H1 (cell line): ENCODE measurements around the gene SLC2A1. TPM values are rescaled to one million over a fixed set of nuclear protein-coding genes. Genes with fewer than 3 reads are reported as not detected.

Experiments
- CTCF ChIA-PET: fragments of 300-600 bp; sonication (Branson Sonifier 250); formaldehyde crosslinking; loops from one replicate; lab custom pipeline; 2021; ENCODE audit not compliant: partially characterized antibody; lab: Charles Lee
- POLR2A ChIA-PET: fragments of 300-600 bp; sonication (Branson Sonifier 250); formaldehyde crosslinking; loops from one replicate; lab custom pipeline; 2021; ENCODE audit warnings: inconsistent platforms; ENCODE audit not compliant: partially characterized antibody; lab: Charles Lee
- DNase-seq, 2 experiments: peaks; one replicate each; pipeline versions ENCODE4 v3.0.0 to v3.0.0-alpha.2; 2010 to 2022; ENCODE audit warnings: low spot score in 2 of 2, low read depth in 1 of 2, mixed read lengths in 1 of 2
- FAIRE-seq: peaks from 2 replicates; lab custom pipeline; 2011; peaks lifted over from hg19 to GRCh38; lab: Jason Lieb, UNC
- H2AFZ ChIP-seq: 2 replicates; pipeline ENCODE4 v1.8.1; 2012; ENCODE audit warnings: low read length, inconsistent platforms
- H2AK5ac ChIP-seq: 2 replicates; pipeline ENCODE4 v1.6.1; 2013; ENCODE audit warnings: low read depth, low read length
- H2BK120ac ChIP-seq: replicated peaks from 2 replicates; pipeline ENCODE3; 2013; ENCODE audit warnings: low read depth, low read length, inconsistent platforms
- H2BK12ac ChIP-seq: 2 replicates; pipeline ENCODE4 v1.6.1; 2013; ENCODE audit warnings: low read depth, low read length
- H2BK15ac ChIP-seq: 2 replicates; pipeline ENCODE4 v1.6.1; 2013; ENCODE audit warnings: low read length
- H2BK20ac ChIP-seq: 2 replicates; pipeline ENCODE4 v1.6.1; 2013; ENCODE audit warnings: low read length
- H2BK5ac ChIP-seq: 2 replicates; pipeline ENCODE4 v1.6.1; 2013; ENCODE audit warnings: low read depth, low read length
- H3K14ac ChIP-seq: 2 replicates; pipeline ENCODE4 v1.6.1; 2013; ENCODE audit warnings: inconsistent platforms; ENCODE audit not compliant: insufficient read length
- H3K18ac ChIP-seq: 2 replicates; pipeline ENCODE4 v1.6.1; 2013; ENCODE audit warnings: low read length; ENCODE audit errors: extremely low read depth
- H3K23ac ChIP-seq: 2 replicates; pipeline ENCODE4 v1.6.1; 2013; ENCODE audit warnings: inconsistent platforms; ENCODE audit not compliant: insufficient read length
- H3K23me2 ChIP-seq: 2 replicates; pipeline ENCODE4 v1.6.1; 2013; ENCODE audit warnings: low read depth, low read length
- H3K27ac ChIP-seq: 2 replicates; pipeline ENCODE4 v1.6.1; 2011; ENCODE audit warnings: low read depth, low read length, inconsistent platforms
- H3K27me3 ChIP-seq, 4 experiments: replicated peaks in 1 of 4; 1 replicate in 1 of 4; 2 replicates in 3 of 4; pipeline versions ENCODE4 v1.6.1 to v1.8.1; 2011 to 2013; ENCODE audit warnings: low read length in 3 of 4, mild to moderate bottlenecking in 3 of 4, inconsistent platforms in 2 of 4, mixed read lengths in 2 of 4, moderate library complexity in 1 of 4; ENCODE audit not compliant: control insufficient read depth in 3 of 4, insufficient read depth in 3 of 4; ENCODE audit errors: extremely low read depth in 1 of 4
- H3K36me3 ChIP-seq, 4 experiments: 2 replicates each; pipeline versions ENCODE4 v1.6.1 to v1.8.1; 2011 to 2013; ENCODE audit warnings: mild to moderate bottlenecking in 4 of 4, low read length in 3 of 4, moderate library complexity in 2 of 4, control low read depth in 1 of 4, inconsistent platforms in 1 of 4; ENCODE audit not compliant: insufficient read depth in 4 of 4, control insufficient read depth in 2 of 4
- H3K4ac ChIP-seq: replicated peaks from 2 replicates; pipeline ENCODE3; 2013; ENCODE audit warnings: low read length, low read depth, mixed read lengths, inconsistent platforms; ENCODE audit not compliant: insufficient read length
- H3K4me1 ChIP-seq, 4 experiments: replicated peaks in 1 of 4; 1 replicate in 1 of 4; 2 replicates in 3 of 4; pipeline versions ENCODE4 v1.6.1 to v1.8.1; 2011 to 2013; ENCODE audit warnings: low read length in 3 of 4, inconsistent platforms in 2 of 4, mixed read lengths in 1 of 4; ENCODE audit not compliant: insufficient read depth in 4 of 4, control insufficient read depth in 3 of 4
- H3K4me2 ChIP-seq, 2 experiments: 2 replicates each; pipeline versions ENCODE4 v1.6.1 to v1.8.1; 2011 to 2013; ENCODE audit warnings: low read depth in 2 of 2, low read length in 2 of 2, control low read depth in 1 of 2, inconsistent platforms in 1 of 2, mild to moderate bottlenecking in 1 of 2; ENCODE audit not compliant: insufficient read depth in 1 of 2
- H3K4me3 ChIP-seq, 4 experiments: fragments of 200-600, 300-600 bp in 1 of 4; sonication (generic), shearing (Covaris generic), sonication (Bioruptor Twin) in 1 of 4; 2 replicates each; pipeline versions ENCODE4 v1.5.1 to v1.8.1; 2011 to 2016; ENCODE audit warnings: low read length in 4 of 4, low read depth in 3 of 4, control low read depth in 2 of 4, inconsistent platforms in 2 of 4, mild to moderate bottlenecking in 2 of 4, mixed read lengths in 1 of 4, moderate library complexity in 1 of 4; ENCODE audit not compliant: insufficient read depth in 2 of 4; ENCODE audit errors: extremely low read depth in 1 of 4
- H3K56ac ChIP-seq: replicated peaks from 2 replicates; pipeline ENCODE3; 2013; ENCODE audit warnings: low read depth, mild to moderate bottlenecking, mixed read lengths, low read length, inconsistent platforms; ENCODE audit not compliant: insufficient read length
- H3K79me1 ChIP-seq: 2 replicates; pipeline ENCODE4 v1.6.1; 2013; ENCODE audit warnings: low read depth, low read length, control low read depth
- H3K79me2 ChIP-seq, 2 experiments: 2 replicates each; pipeline versions ENCODE4 v1.6.1 to v1.8.1; 2012 to 2013; ENCODE audit warnings: low read length in 2 of 2, mild to moderate bottlenecking in 2 of 2, inconsistent platforms in 1 of 2; ENCODE audit not compliant: insufficient read depth in 2 of 2, control insufficient read depth in 1 of 2
- H3K9ac ChIP-seq, 4 experiments: replicated peaks in 1 of 4; 1 replicate in 1 of 4; 2 replicates in 3 of 4; pipeline versions ENCODE4 v1.6.1 to v1.8.1; 2011 to 2013; ENCODE audit warnings: low read depth in 3 of 4, low read length in 3 of 4, control low read depth in 2 of 4, mild to moderate bottlenecking in 2 of 4, moderate library complexity in 2 of 4, inconsistent platforms in 1 of 4; ENCODE audit errors: extremely low read depth in 1 of 4
- H3K9me3 ChIP-seq, 2 experiments: 2 replicates each; pipeline versions ENCODE4 v1.6.1 to v1.8.1; 2012 to 2013; ENCODE audit warnings: mild to moderate bottlenecking in 2 of 2, moderate library complexity in 2 of 2, control low read depth in 1 of 2, inconsistent platforms in 1 of 2, low read depth in 1 of 2, low read length in 1 of 2, mixed read lengths in 1 of 2; ENCODE audit not compliant: insufficient read depth in 2 of 2
- H4K20me1 ChIP-seq, 2 experiments: replicated peaks in 1 of 2; 2 replicates each; pipeline versions ENCODE3 to v1.8.1; 2011 to 2013; ENCODE audit warnings: inconsistent platforms in 2 of 2, low read length in 2 of 2, mild to moderate bottlenecking in 1 of 2; ENCODE audit not compliant: insufficient read depth in 2 of 2, control insufficient read depth in 1 of 2
- H4K5ac ChIP-seq: 2 replicates; pipeline ENCODE4 v1.6.1; 2013; ENCODE audit warnings: low read length, low read depth, mixed read lengths, inconsistent platforms; ENCODE audit not compliant: insufficient read length
- H4K8ac ChIP-seq: 2 replicates; pipeline ENCODE4 v1.8.0; 2013; ENCODE audit warnings: mild to moderate bottlenecking, moderate library complexity, low read length, inconsistent platforms; ENCODE audit not compliant: insufficient read depth; ENCODE audit errors: extremely low read depth
- H4K91ac ChIP-seq: replicated peaks from 2 replicates; pipeline ENCODE3; 2013; ENCODE audit warnings: low read length, mixed read lengths, inconsistent platforms; ENCODE audit not compliant: insufficient read length
- ASH2L ChIP-seq: fragments of 200-600, 300-600 bp; sonication (generic); IDR thresholded peaks from one replicate; pipeline ENCODE4 v1.7.1; 2017; ENCODE audit warnings: low read length
- CEBPB ChIP-seq: IDR thresholded peaks from 2 replicates; pipeline ENCODE4 v1.6.1; 2012; ENCODE audit warnings: low read depth, low read length
- POLR2A ChIP-seq, 2 experiments: IDR thresholded peaks; 1 replicate in 1 of 2; 2 replicates in 1 of 2; pipeline ENCODE4 v1.6.1; 2011; ENCODE audit warnings: low read depth in 2 of 2, low read length in 2 of 2, mild to moderate bottlenecking in 2 of 2; ENCODE audit errors: control extremely low read depth in 1 of 2
- TEAD4 ChIP-seq: IDR thresholded peaks from 2 replicates; pipeline ENCODE4 v1.6.1; 2012; ENCODE audit warnings: low read depth, low read length, inconsistent platforms, mixed read lengths
- YY1 ChIP-seq: IDR thresholded peaks from 2 replicates; pipeline ENCODE4 v1.6.1; 2011; ENCODE audit warnings: low read depth, mild to moderate bottlenecking, low read length
- WGBS, 2 experiments: shearing (Covaris generic) in 1 of 2; methylation state at CpG; one replicate each; pipeline versions ENCODE4 v1.1.6 to v1.1.7; 2013 to 2015; ENCODE audit warnings: low lambda C conversion rate in 2 of 2, mixed read lengths in 2 of 2, inconsistent platforms in 1 of 2, low coverage in 1 of 2, missing lambda C conversion rate in 1 of 2; ENCODE audit not compliant: insufficient replicate concordance in 2 of 2, insufficient coverage in 1 of 2, insufficient read length in 1 of 2; ENCODE audit errors: extremely low coverage in 1 of 2, missing lambda C conversion rate in 1 of 2; 5-methylcytosine and 5-hydroxymethylcytosine counted together
- polyA plus RNA-seq, 7 experiments: library from polyadenylated mRNA; depleted of rRNA in 3 of 7; stranded (reverse) in 5 of 7; unstranded in 2 of 7; fragments of >200 nt in 5 of 7; fragments of 200-250 nt in 2 of 7; gene quantifications; 1 replicate in 5 of 7; 2 replicates in 1 of 7; 4 replicates in 1 of 7; pipeline versions ENCODE4 v1.2.1 to v1.2.3, GENCODE V29; 2011 to 2013; ENCODE audit warnings: missing spikeins in 2 of 7, mixed read lengths in 2 of 7
- total RNA-seq: library from RNA; stranded (reverse); fragmentation: NEBNext Ultra II Directional; extraction: Animal tissue kit (Norgen Biotek cat#: 25700); gene quantifications from 2 replicates; pipeline ENCODE4 v1.2.1, GENCODE V29; 2021
- TF ChIP-seq, protein P1 (sequence below): IDR thresholded peaks from 2 replicates; pipeline ENCODE4 v1.6.1; 2012; ENCODE audit warnings: inconsistent platforms
- TF ChIP-seq, protein P2 (sequence below): IDR thresholded peaks from 2 replicates; pipeline ENCODE4 v1.6.1; 2011; ENCODE audit warnings: low read depth, mild to moderate bottlenecking, low read length; ENCODE audit not compliant: insufficient read depth

SLC2A1 gene
- total and polyA plus RNA-seq, 2 of the 8 experiments (the other 6 are each of a cell fraction or from before 2014, with no cell fraction given) = 230 to 308 TPM

DNA sequence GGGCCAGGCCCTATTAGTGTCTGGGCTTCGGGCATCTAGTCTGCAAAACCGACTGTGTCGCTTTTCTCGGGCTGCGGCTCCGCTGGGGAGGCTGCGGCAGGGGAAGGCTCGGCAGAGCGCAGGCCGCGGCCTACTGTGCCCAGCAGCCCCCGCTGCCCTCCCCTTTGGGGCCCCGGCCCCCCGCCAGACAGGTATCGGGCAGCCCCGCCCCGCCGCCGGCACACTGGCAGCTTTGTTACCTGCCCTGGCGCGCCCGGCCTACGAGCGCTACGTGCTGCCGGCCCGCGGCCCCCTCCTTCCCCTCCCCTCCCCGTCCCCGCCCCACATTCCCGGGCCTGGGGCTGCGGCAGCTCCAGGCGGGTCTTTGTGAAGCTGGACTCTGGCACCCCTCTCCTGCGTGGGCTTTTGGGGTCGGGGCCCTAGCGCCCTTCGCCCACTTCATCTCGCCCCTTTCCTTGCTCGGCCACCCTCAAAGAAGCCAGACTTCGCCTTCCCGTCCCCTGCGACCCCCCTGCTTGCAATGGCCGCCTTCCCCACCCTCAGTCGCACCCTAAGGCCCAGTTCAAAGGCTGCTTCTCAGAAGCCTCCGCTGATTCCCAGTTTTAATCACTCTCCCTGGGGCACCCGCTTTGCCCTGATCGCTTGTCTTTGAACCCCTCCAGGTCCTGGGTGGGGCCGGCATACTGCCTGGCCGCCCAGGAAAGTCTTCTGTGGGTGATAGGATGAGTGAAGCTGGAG is 48.9 kb upstream of the SLC2A1 start:
- no peaks in the 10 kb centered on the region for H3K79me2 ChIP-seq
- H3K79me1 ChIP-seq = no peaks in the 10 kb centered on the region
- H3K9me3 ChIP-seq = no peaks in the 10 kb centered on the region
- H3K9ac ChIP-seq = peak overlapping the region in 3 of 4 experiments; percentile 68 to 85 (median 82); a peak in 6 of 7 replicates
- peak overlapping the region; percentile 99 for H3K18ac ChIP-seq
- peak overlapping the region; percentile 100 for H4K91ac ChIP-seq
- peak overlapping the region; percentile 100 for H2BK20ac ChIP-seq
- no peaks in the 10 kb centered on the region for H3K36me3 ChIP-seq
- 24% methylated on average over 18 of the region's 49 CpGs; no CpG with 5 or more reads in 1 of the 2 experiments for WGBS, 2 experiments
- H3K23me2 ChIP-seq = no peaks in the 10 kb centered on the region; the same call in 1 of the 2 replicates
- no peaks in the 10 kb centered on the region for H4K20me1 ChIP-seq
- H3K14ac ChIP-seq = peak overlapping the region; percentile 84
- peak overlapping the region; percentile 99 for H4K8ac ChIP-seq
- no peak overlapping the region for H2AFZ ChIP-seq
- H3K27me3 ChIP-seq = no peaks in the 10 kb centered on the region
- peak overlapping the region; percentile 96 for H2AK5ac ChIP-seq
- H3K56ac ChIP-seq = peak overlapping the region; percentile 97
- peak overlapping the region; percentile 97 for H2BK120ac ChIP-seq
- CTCF ChIA-PET = interaction anchor here (0.9 to 1.5 kb wide), 4 partner anchors 45 to 65 kb away, joined by 3 to 6 read pairs (median 3); no protein-coding TSS in a partner anchor
- H3K4ac ChIP-seq = peak overlapping the region; percentile 100
- H3K27ac ChIP-seq = peak overlapping the region; percentile 96
- DNase-seq (peak in 1 of 2 experiments; percentile 83), FAIRE-seq (no peak)
- POLR2A ChIA-PET = interaction anchor here (0.6 to 7.6 kb wide), 19 partner anchors 9 to 84 kb away, joined by 3 to 140 read pairs (median 6); partner anchors contain the start of gene SLC2A1
- H3K4me2 ChIP-seq = peak overlapping the region; percentile 55 to 62
- peak overlapping the region; percentile 91 for H2BK12ac ChIP-seq
- peaks cover 21 to 41% (median 28%) of the 10 kb centered on the region in 4 experiments for H3K4me1 ChIP-seq
- H3K4me3 ChIP-seq = peak overlapping the region in 3 of 4 experiments; percentile 4 to 45 (median 7); a peak in 5 of 8 replicates
- peak overlapping the region; percentile 100 for H2BK5ac ChIP-seq
- no peak overlapping the region for H3K23ac ChIP-seq
- peak overlapping the region; percentile 32; the same call in 1 of the 2 replicates for H2BK15ac ChIP-seq
- TF ChIP-seq, protein P1, sequence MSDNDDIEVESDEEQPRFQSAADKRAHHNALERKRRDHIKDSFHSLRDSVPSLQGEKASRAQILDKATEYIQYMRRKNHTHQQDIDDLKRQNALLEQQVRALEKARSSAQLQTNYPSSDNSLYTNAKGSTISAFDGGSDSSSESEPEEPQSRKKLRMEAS = peak; percentile 4; the same call in 1 of the 2 replicates
- TF ChIP-seq, protein P2, sequence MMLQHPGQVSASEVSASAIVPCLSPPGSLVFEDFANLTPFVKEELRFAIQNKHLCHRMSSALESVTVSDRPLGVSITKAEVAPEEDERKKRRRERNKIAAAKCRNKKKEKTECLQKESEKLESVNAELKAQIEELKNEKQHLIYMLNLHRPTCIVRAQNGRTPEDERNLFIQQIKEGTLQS = no peak
- peak; percentile 32 for TF ChIP-seq ASH2L
- TF ChIP-seq CEBPB = no peak
- TF ChIP-seq YY1 = peak; percentile 66; the same call in 1 of the 2 replicates
- TF ChIP-seq TEAD4 = peak; percentile 56; the same call in 1 of the 2 replicates
- peak in 1 of 2 experiments; percentile 39; a peak in 1 of 3 replicates for TF ChIP-seq POLR2A (IDR thresholded peaks at IDR 0.05; ENCODE audit: control extremely low read depth in 1 of 2, low read depth in 2 of 2, low read length in 2 of 2)
- peak overlapping the region; percentile 95 for H4K5ac ChIP-seq
